Testis (tissue), 3 donors: ENCODE results near the gene NHLRC2. TPM values are rescaled to one million over a fixed set of nuclear protein-coding genes. Genes with fewer than 3 reads are reported as not detected.

ENCODE experiments used
- DNase-seq: peaks from one replicate; pipeline ENCODE4 v3.0.0-alpha.2; 2019
- H3K27ac ChIP-seq, 2 donors: fragments of 200-600 bp; sonication (generic); one replicate each; pipeline ENCODE4 v1.5.1; 2019
- H3K27me3 ChIP-seq: fragments of 200-600 bp; sonication (generic); one replicate; pipeline ENCODE4 v1.5.1; 2019
- H3K36me3 ChIP-seq: fragments of 200-600 bp; sonication (generic); one replicate; pipeline ENCODE4 v1.5.1; 2017; ENCODE audit warnings: low read depth; ENCODE audit errors: missing control alignments
- H3K4me1 ChIP-seq: fragments of 200-600 bp; sonication (generic); one replicate; pipeline ENCODE4 v1.5.1; 2019
- H3K4me3 ChIP-seq, 2 donors: fragments of 200-600 bp; sonication (generic); one replicate each; pipeline ENCODE4 v1.5.1; 2017 to 2019
- H3K9me3 ChIP-seq: fragments of 200-600 bp; sonication (generic); one replicate; pipeline ENCODE4 v1.5.1; 2017
- CTCF ChIP-seq, 3 experiments: fragments of 450-650 bp in 2 of 3; fragments of 200-600 bp in 1 of 3; sonication (generic) in 1 of 3; IDR thresholded peaks; one replicate each; pipeline ENCODE4 v1.5.1; 2016 to 2019; ENCODE audit warnings: antibody characterized with exemption in 3 of 3, mild to moderate bottlenecking in 2 of 3, moderate library complexity in 1 of 3
- POLR2A ChIP-seq: fragments of 450-650 bp; IDR thresholded peaks from one replicate; pipeline ENCODE4 v1.6.1; 2017; ENCODE audit warnings: antibody characterized with exemption, mild to moderate bottlenecking, moderate library complexity
- WGBS, 2 donors: methylation state at CpG; one replicate each; pipeline ENCODE4 v1.1.5; 2018; 5-methylcytosine and 5-hydroxymethylcytosine counted together
- intact Hi-C: fragments of 100-400 bp; cut with DNase I; formaldehyde crosslinking; loops from one replicate; pipeline ENCODE4 v1.15.1; 2023; ENCODE audit warnings: low total_unique reads
- polyA plus RNA-seq: library from polyadenylated mRNA; stranded (reverse); fragments of 350-450 nt; fragmentation: Illumina TruSeq; extraction: RNeasy Lipid Tissue Mini Kit (QIAGEN cat#74804); gene quantifications from one replicate; pipeline ENCODE4 v1.2.3, GENCODE V29; 2014; ENCODE audit warnings: low read depth, low replicate concordance; ENCODE audit not compliant: insufficient read depth
- total RNA-seq, 2 donors: library from RNA; depleted of rRNA; stranded (reverse); fragments of >200 nt; gene quantifications; one replicate each; pipeline ENCODE4 v1.2.3, GENCODE V29; 2016

Gene NHLRC2
- total and polyA plus RNA-seq, 3 donors from 2014 or later: 8.7 to 37.7 (median 34.3) TPM

GRCh38 chr10:113867904-113868303 is 13.4 kb downstream of the NHLRC2 start:
- WGBS, 2 donors: 94 to 99% methylated on average over 4 of the region's 4 CpGs
- H3K9me3 ChIP-seq: no peaks in the 10 kb centered on the region
- H3K36me3 ChIP-seq: no peaks in the 10 kb centered on the region
- intact Hi-C loops: no loop called here
- no peaks in the 10 kb centered on the region for H3K4me1 ChIP-seq
- TF ChIP-seq POLR2A: no peak
- no peak for TF ChIP-seq CTCF (IDR thresholded peaks at IDR 0.05)
- no peaks in the 10 kb centered on the region for H3K27me3 ChIP-seq
- H3K4me3 ChIP-seq: no peak overlapping the region
- no peak for DNase-seq
- no peak overlapping the region for H3K27ac ChIP-seq

- Histone ChIP-seq H3K9me3 (no peaks in the 10 kb centered on the region), H3K27me3 (no peaks in the 10 kb centered on the region), H3K4me3 (no peak overlapping the region), H3K4me1 (no peaks in the 10 kb centered on the region), H3K36me3 (no peaks in the 10 kb centered on the region), H3K27ac (no peak overlapping the region)
- no peak for DNase-seq
- TF ChIP-seq POLR2A: no peak
- no peak for TF ChIP-seq CTCF (IDR thresholded peaks at IDR 0.05)
- WGBS, 2 donors: 90 to 96% methylated on average over 2 of the region's 2 CpGs
- intact Hi-C loops: no loop called here
Observed at GRCh38 chr10:113869789-113870188, 15.3 kb downstream of the NHLRC2 start.

GRCh38 chr10:113872139-113873030 is 17.9 kb downstream of the NHLRC2 start:
- Histone ChIP-seq H3K4me3 (no peak overlapping the region), H3K4me1 (no peaks in the 10 kb centered on the region), H3K27ac (no peak overlapping the region), H3K9me3 (no peaks in the 10 kb centered on the region), H3K27me3 (no peaks in the 10 kb centered on the region), H3K36me3 (no peaks in the 10 kb centered on the region)
- TF ChIP-seq POLR2A: no peak
- no peak for TF ChIP-seq CTCF (IDR thresholded peaks at IDR 0.05)
- 90 to 97% methylated on average over 3 of the region's 3 CpGs for WGBS, 2 donors
- intact Hi-C loops: no loop called here
- DNase-seq: no peak

- Histone ChIP-seq H3K27me3 (no peaks in the 10 kb centered on the region), H3K9me3 (no peaks in the 10 kb centered on the region), H3K27ac (no peak overlapping the region), H3K4me3 (no peak overlapping the region), H3K36me3 (no peaks in the 10 kb centered on the region), H3K4me1 (peaks cover 4% of the 10 kb centered on the region)
- DNase-seq: no peak
- WGBS, 2 donors: 95 to 100% methylated on average over 1 of the region's 1 CpG
- TF ChIP-seq CTCF (IDR thresholded peaks at IDR 0.05): no peak
- TF ChIP-seq POLR2A: no peak
- intact Hi-C loops: no loop called here
Observed at GRCh38 chr10:113875212-113875611, 20.8 kb downstream of the NHLRC2 start.

GRCh38 chr10:113876461-113876860 is 22.0 kb downstream of the NHLRC2 start:
- no peaks in the 10 kb centered on the region for H3K9me3 ChIP-seq
- TF ChIP-seq CTCF (IDR thresholded peaks at IDR 0.05) (no peak), POLR2A (no peak)
- H3K36me3 ChIP-seq: no peaks in the 10 kb centered on the region
- no peaks in the 10 kb centered on the region for H3K27me3 ChIP-seq
- H3K27ac ChIP-seq: no peak overlapping the region
- H3K4me3 ChIP-seq: no peak overlapping the region
- WGBS, 2 donors: 79 to 81% methylated on average over 3 of the region's 3 CpGs
- intact Hi-C loops: no loop called here
- H3K4me1 ChIP-seq: peaks cover 4% of the 10 kb centered on the region
- no peak for DNase-seq
